HEK293 (cell line): Measurements from ENCODE around the gene ANKRD30A.

Source experiments
- CTCF ChIA-PET: fragments of 350-600 bp; formaldehyde crosslinking; extraction: SDS; loops from one replicate; lab custom pipeline; 2021; ENCODE audit warnings: antibody characterized with exemption; lab: Yijun Ruan, JAX
- POLR2A ChIA-PET: fragments of 300-600 bp; formaldehyde crosslinking; extraction: SDS; loops from one replicate; lab custom pipeline; 2020; ENCODE audit warnings: antibody characterized with exemption, inconsistent platforms; lab: Yijun Ruan, JAX
- H3K27ac ChIP-seq: fragments of 200-500 bp; sonication (Bioruptor generic); 2 replicates; pipeline ENCODE4 v1.5.1; 2014; ENCODE audit warnings: low read depth, low read length, control low read depth, inconsistent platforms; ENCODE audit errors: extremely low read depth
- H3K36me3 ChIP-seq, 2 experiments: fragments of 200-500 bp in 1 of 2; sonication (Bioruptor generic) in 1 of 2; 1 replicate in 1 of 2; 2 replicates in 1 of 2; pipeline ENCODE4 v1.5.1; 2014 to 2017; ENCODE audit warnings: inconsistent platforms in 2 of 2, low read length in 2 of 2; ENCODE audit not compliant: control insufficient read depth in 2 of 2, insufficient read depth in 1 of 2
- H3K4me1 ChIP-seq: fragments of 200-500 bp; sonication (Bioruptor generic); 2 replicates; pipeline ENCODE4 v1.5.1; 2014; ENCODE audit warnings: mild to moderate bottlenecking, low read length, inconsistent platforms; ENCODE audit not compliant: control insufficient read depth, insufficient read depth
- H3K4me3 ChIP-seq: 2 replicates; pipeline ENCODE4 v1.5.1; 2011; ENCODE audit warnings: low read depth, mild to moderate bottlenecking, control low read depth, low read length, moderate library complexity
- H3K9me3 ChIP-seq: fragments of 200-500 bp; sonication (Bioruptor generic); 2 replicates; pipeline ENCODE4 v1.5.1; 2014; ENCODE audit warnings: low read depth, low read length, inconsistent platforms; ENCODE audit not compliant: control insufficient read depth, insufficient read depth
- KLF10 ChIP-seq: fragments of 450-650 bp; IDR thresholded peaks from 2 replicates; pipeline ENCODE4 v1.5.1; 2018; ENCODE audit warnings: missing biosample characterization, mild to moderate bottlenecking, missing genetic modification characterization
- SETDB1 ChIP-seq: IDR thresholded peaks from one replicate; pipeline ENCODE4 v1.6.1; 2017; ENCODE audit warnings: mild to moderate bottlenecking, low read length, moderate library complexity, mixed read lengths; ENCODE audit not compliant: insufficient read length
- ZBTB8A ChIP-seq: fragments of 450-650 bp; formaldehyde crosslinking; IDR thresholded peaks from 2 replicates; pipeline ENCODE4 v1.5.1; 2016; ENCODE audit warnings: missing biosample characterization, missing genetic modification characterization
- ZNF112 ChIP-seq: fragments of 450-650 bp; formaldehyde crosslinking; IDR thresholded peaks from 2 replicates; pipeline ENCODE4 v1.5.0; 2017; ENCODE audit warnings: missing biosample characterization, missing genetic modification characterization
- ZNF114 ChIP-seq: fragments of 450-650 bp; formaldehyde crosslinking; IDR thresholded peaks from 2 replicates; pipeline ENCODE4 v1.5.0; 2017; ENCODE audit warnings: missing biosample characterization, missing genetic modification characterization
- ZNF16 ChIP-seq: fragments of 450-650 bp; formaldehyde crosslinking; IDR thresholded peaks from 2 replicates; pipeline ENCODE4 v1.5.1; 2016; ENCODE audit warnings: low read depth, missing biosample characterization, missing genetic modification characterization
- ZNF202 ChIP-seq: fragments of 450-650 bp; formaldehyde crosslinking; IDR thresholded peaks from 2 replicates; pipeline ENCODE4 v1.5.1; 2016; ENCODE audit warnings: missing biosample characterization, missing genetic modification characterization, borderline replicate concordance
- ZNF223 ChIP-seq: fragments of 450-650 bp; formaldehyde crosslinking; IDR thresholded peaks from 2 replicates; pipeline ENCODE4 v1.5.1; 2016; ENCODE audit warnings: missing biosample characterization, missing genetic modification characterization
- ZNF324 ChIP-seq: fragments of 450-650 bp; formaldehyde crosslinking; IDR thresholded peaks from 2 replicates; pipeline ENCODE4 v1.5.1; 2016; ENCODE audit warnings: missing biosample characterization, missing genetic modification characterization
- ZNF366 ChIP-seq: fragments of 450-650 bp; formaldehyde crosslinking; conservative IDR thresholded peaks from 2 replicates; pipeline ENCODE4 v1.5.1; 2016; ENCODE audit warnings: missing biosample characterization, missing genetic modification characterization
- ZNF394 ChIP-seq: fragments of 450-650 bp; formaldehyde crosslinking; IDR thresholded peaks from 2 replicates; pipeline ENCODE4 v1.5.1; 2016; ENCODE audit warnings: missing biosample characterization, missing genetic modification characterization, mild to moderate bottlenecking, moderate library complexity, borderline replicate concordance
- ZNF558 ChIP-seq: fragments of 450-650 bp; formaldehyde crosslinking; IDR thresholded peaks from 2 replicates; pipeline ENCODE4 v1.5.1; 2016; ENCODE audit warnings: missing biosample characterization, missing genetic modification characterization
- ZNF585B ChIP-seq: fragments of 450-650 bp; formaldehyde crosslinking; IDR thresholded peaks from 2 replicates; pipeline ENCODE4 v1.5.1; 2016; ENCODE audit warnings: missing biosample characterization, missing genetic modification characterization
- ZNF596 ChIP-seq: fragments of 450-650 bp; IDR thresholded peaks from 2 replicates; pipeline ENCODE4 v1.5.0; 2018; ENCODE audit warnings: missing biosample characterization, mild to moderate bottlenecking, missing genetic modification characterization, moderate library complexity
- ZNF664 ChIP-seq: fragments of 450-650 bp; formaldehyde crosslinking; IDR thresholded peaks from 2 replicates; pipeline ENCODE4 v1.5.1; 2016; ENCODE audit warnings: missing biosample characterization, missing genetic modification characterization
- ZNF707 ChIP-seq: fragments of 450-650 bp; formaldehyde crosslinking; IDR thresholded peaks from 2 replicates; pipeline ENCODE4 v1.5.1; 2016; ENCODE audit warnings: missing biosample characterization, missing genetic modification characterization
- ZNF76 ChIP-seq: fragments of 450-650 bp; formaldehyde crosslinking; IDR thresholded peaks from 2 replicates; pipeline ENCODE4; 2016; ENCODE audit warnings: low read depth, missing biosample characterization, missing genetic modification characterization, borderline replicate concordance
- TF ChIP-seq, protein P1 (sequence below): fragments of 450-650 bp; formaldehyde crosslinking; IDR thresholded peaks from 2 replicates; pipeline ENCODE4 v1.5.1; 2016; ENCODE audit warnings: missing biosample characterization, missing genetic modification characterization, borderline replicate concordance
- TF ChIP-seq, protein P2 (sequence below): fragments of 450-650 bp; formaldehyde crosslinking; IDR thresholded peaks from 2 replicates; pipeline ENCODE4 v1.5.1; 2017; ENCODE audit warnings: missing biosample characterization, missing genetic modification characterization
- TF ChIP-seq, protein P3 (sequence below): fragments of 450-650 bp; IDR thresholded peaks from 2 replicates; pipeline ENCODE4 v1.5.1; 2018; ENCODE audit warnings: missing biosample characterization, mild to moderate bottlenecking, missing genetic modification characterization
- TF ChIP-seq, protein P4 (sequence below): fragments of 450-650 bp; formaldehyde crosslinking; IDR thresholded peaks from 2 replicates; pipeline ENCODE4 v1.5.1; 2016; ENCODE audit warnings: missing biosample characterization, missing genetic modification characterization
- TF ChIP-seq, protein P5 (sequence below): fragments of 450-650 bp; formaldehyde crosslinking; IDR thresholded peaks from 2 replicates; pipeline ENCODE4 v1.5.1; 2016; ENCODE audit warnings: missing biosample characterization, missing genetic modification characterization
- TF ChIP-seq, protein P6 (sequence below): fragments of 450-650 bp; formaldehyde crosslinking; IDR thresholded peaks from 2 replicates; pipeline ENCODE4 v1.5.1; 2016; ENCODE audit warnings: missing biosample characterization, missing genetic modification characterization

The ANKRD30A gene

DNA sequence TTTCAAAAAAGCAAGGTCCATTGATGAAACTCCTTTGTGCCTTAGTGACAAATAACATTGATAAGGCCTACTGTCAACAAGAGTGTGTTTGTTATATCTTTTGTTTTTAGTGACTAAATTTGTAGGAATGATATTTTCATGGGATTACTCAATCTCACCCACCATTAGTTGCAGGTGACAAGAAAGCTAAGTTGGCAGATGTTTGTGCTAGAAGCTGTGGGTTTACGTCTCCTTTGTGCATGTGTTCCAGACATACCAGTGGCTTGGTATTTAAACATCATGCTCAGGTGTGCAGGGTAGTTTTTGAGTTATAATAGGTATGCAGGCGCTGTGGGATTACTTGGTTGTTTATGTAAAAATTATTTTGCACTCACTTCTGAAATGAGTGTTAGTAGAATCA is 178.6 kb downstream of the ANKRD30A start:
- Histone ChIP-seq H3K36me3 (no peaks in the 10 kb centered on the region), H3K27ac (no peak overlapping the region), H3K4me1 (no peaks in the 10 kb centered on the region), H3K9me3 (no peaks in the 10 kb centered on the region), H3K4me3 (no peak overlapping the region)
- POLR2A ChIA-PET: no interaction called here
- no peak for TF ChIP-seq ZNF223 (tag by site-specific recombination)
- no peak for TF ChIP-seq ZNF202 (tag by site-specific recombination)
- TF ChIP-seq ZNF324 (tag by site-specific recombination): no peak
- no peak for TF ChIP-seq ZBTB8A (tag by site-specific recombination)
- TF ChIP-seq, protein P1, sequence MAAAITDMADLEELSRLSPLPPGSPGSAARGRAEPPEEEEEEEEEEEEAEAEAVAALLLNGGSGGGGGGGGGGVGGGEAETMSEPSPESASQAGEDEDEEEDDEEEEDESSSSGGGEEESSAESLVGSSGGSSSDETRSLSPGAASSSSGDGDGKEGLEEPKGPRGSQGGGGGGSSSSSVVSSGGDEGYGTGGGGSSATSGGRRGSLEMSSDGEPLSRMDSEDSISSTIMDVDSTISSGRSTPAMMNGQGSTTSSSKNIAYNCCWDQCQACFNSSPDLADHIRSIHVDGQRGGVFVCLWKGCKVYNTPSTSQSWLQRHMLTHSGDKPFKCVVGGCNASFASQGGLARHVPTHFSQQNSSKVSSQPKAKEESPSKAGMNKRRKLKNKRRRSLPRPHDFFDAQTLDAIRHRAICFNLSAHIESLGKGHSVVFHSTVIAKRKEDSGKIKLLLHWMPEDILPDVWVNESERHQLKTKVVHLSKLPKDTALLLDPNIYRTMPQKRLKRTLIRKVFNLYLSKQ (tag by site-specific recombination): no peak
- TF ChIP-seq ZNF664 (tag by site-specific recombination): no peak
- no peak for TF ChIP-seq ZNF558 (tag by site-specific recombination)
- no peak for TF ChIP-seq ZNF114 (tag by site-specific recombination)
- TF ChIP-seq, protein P2, sequence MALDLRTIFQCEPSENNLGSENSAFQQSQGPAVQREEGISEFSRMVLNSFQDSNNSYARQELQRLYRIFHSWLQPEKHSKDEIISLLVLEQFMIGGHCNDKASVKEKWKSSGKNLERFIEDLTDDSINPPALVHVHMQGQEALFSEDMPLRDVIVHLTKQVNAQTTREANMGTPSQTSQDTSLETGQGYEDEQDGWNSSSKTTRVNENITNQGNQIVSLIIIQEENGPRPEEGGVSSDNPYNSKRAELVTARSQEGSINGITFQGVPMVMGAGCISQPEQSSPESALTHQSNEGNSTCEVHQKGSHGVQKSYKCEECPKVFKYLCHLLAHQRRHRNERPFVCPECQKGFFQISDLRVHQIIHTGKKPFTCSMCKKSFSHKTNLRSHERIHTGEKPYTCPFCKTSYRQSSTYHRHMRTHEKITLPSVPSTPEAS (tag by site-specific recombination): no peak
- CTCF ChIA-PET: interaction anchor here (0.5 kb wide), 1 partner anchor 415 kb away, joined by 3 read pairs; no protein-coding TSS in a partner anchor

DNA sequence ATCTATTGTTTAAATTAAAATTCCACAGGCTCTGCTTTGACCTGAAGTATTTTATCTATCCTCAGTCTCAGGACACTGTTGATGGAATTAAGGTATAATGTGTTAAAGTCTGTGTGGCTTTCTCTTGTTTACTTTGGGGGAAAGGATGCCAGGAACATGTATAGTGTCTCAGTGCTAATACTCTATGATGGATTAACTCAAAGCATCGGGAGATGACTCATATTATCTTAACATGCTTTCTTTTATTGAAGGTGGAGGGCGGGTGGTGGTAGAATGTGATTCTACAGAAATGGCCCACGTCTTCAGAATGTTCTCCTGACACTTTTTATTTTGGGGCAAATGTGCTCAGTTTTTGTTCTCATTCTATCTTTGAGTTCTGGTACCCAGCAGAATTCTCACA is 189.0 kb downstream of the ANKRD30A start:
- H3K27ac ChIP-seq: no peak overlapping the region
- CTCF ChIA-PET: no interaction called here
- no peaks in the 10 kb centered on the region for H3K9me3 ChIP-seq
- H3K4me1 ChIP-seq: no peaks in the 10 kb centered on the region
- no peak overlapping the region for H3K4me3 ChIP-seq
- no peaks in the 10 kb centered on the region for H3K36me3 ChIP-seq
- TF ChIP-seq ZNF558 (tag by site-specific recombination) (no peak), ZNF76 (no peak), ZNF585B (tag by site-specific recombination) (no peak)
- TF ChIP-seq, all 188 proteins: peak for 0
- POLR2A ChIA-PET: no interaction called here

DNA sequence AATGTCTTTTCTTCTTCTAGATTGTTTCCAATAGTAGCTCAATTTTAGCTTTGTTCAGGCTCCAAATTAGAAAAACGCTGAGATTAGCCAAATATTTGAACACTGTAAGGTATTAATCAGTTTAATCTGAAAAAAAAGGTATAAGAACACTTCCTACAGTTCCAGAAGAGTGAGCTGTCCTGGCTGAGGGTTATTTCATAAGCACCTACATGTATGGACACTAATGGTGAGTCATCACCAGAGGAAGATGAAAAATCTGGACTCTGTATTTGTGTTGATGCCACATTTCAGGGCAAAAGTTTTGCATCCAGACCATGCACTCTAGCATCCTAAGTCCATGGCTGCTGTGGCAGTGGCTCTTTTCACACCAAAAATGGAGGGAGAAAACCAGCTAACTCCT is 189.5 kb downstream of the ANKRD30A start:
- ChIA-PET POLR2A (no interaction called here), CTCF (no interaction called here)
- Histone ChIP-seq H3K36me3 (no peaks in the 10 kb centered on the region), H3K4me3 (no peak overlapping the region), H3K4me1 (no peaks in the 10 kb centered on the region), H3K9me3 (no peaks in the 10 kb centered on the region), H3K27ac (no peak overlapping the region)
- no peak for TF ChIP-seq ZNF366 (tag by site-specific recombination)
- TF ChIP-seq SETDB1: no peak
- TF ChIP-seq KLF10: no peak
- TF ChIP-seq, protein P3, sequence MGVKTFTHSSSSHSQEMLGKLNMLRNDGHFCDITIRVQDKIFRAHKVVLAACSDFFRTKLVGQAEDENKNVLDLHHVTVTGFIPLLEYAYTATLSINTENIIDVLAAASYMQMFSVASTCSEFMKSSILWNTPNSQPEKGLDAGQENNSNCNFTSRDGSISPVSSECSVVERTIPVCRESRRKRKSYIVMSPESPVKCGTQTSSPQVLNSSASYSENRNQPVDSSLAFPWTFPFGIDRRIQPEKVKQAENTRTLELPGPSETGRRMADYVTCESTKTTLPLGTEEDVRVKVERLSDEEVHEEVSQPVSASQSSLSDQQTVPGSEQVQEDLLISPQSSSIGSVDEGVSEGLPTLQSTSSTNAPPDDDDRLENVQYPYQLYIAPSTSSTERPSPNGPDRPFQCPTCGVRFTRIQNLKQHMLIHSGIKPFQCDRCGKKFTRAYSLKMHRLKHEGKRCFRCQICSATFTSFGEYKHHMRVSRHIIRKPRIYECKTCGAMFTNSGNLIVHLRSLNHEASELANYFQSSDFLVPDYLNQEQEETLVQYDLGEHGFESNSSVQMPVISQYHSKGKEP (tag by site-specific recombination): no peak
- TF ChIP-seq, protein P4, sequence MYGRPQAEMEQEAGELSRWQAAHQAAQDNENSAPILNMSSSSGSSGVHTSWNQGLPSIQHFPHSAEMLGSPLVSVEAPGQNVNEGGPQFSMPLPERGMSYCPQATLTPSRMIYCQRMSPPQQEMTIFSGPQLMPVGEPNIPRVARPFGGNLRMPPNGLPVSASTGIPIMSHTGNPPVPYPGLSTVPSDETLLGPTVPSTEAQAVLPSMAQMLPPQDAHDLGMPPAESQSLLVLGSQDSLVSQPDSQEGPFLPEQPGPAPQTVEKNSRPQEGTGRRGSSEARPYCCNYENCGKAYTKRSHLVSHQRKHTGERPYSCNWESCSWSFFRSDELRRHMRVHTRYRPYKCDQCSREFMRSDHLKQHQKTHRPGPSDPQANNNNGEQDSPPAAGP (tag by site-specific recombination): no peak
- no peak for TF ChIP-seq ZNF596
- no peak for TF ChIP-seq ZNF394 (tag by site-specific recombination)
- TF ChIP-seq, protein P5, sequence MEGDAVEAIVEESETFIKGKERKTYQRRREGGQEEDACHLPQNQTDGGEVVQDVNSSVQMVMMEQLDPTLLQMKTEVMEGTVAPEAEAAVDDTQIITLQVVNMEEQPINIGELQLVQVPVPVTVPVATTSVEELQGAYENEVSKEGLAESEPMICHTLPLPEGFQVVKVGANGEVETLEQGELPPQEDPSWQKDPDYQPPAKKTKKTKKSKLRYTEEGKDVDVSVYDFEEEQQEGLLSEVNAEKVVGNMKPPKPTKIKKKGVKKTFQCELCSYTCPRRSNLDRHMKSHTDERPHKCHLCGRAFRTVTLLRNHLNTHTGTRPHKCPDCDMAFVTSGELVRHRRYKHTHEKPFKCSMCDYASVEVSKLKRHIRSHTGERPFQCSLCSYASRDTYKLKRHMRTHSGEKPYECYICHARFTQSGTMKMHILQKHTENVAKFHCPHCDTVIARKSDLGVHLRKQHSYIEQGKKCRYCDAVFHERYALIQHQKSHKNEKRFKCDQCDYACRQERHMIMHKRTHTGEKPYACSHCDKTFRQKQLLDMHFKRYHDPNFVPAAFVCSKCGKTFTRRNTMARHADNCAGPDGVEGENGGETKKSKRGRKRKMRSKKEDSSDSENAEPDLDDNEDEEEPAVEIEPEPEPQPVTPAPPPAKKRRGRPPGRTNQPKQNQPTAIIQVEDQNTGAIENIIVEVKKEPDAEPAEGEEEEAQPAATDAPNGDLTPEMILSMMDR (tag by site-specific recombination): no peak
- TF ChIP-seq, protein P6, sequence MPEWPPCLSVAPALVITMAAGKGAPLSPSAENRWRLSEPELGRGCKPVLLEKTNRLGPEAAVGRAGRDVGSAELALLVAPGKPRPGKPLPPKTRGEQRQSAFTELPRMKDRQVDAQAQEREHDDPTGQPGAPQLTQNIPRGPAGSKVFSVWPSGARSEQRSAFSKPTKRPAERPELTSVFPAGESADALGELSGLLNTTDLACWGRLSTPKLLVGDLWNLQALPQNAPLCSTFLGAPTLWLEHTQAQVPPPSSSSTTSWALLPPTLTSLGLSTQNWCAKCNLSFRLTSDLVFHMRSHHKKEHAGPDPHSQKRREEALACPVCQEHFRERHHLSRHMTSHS: no peak
- no peak for TF ChIP-seq ZNF707 (tag by site-specific recombination)
- no peak for TF ChIP-seq ZNF16 (tag by site-specific recombination)
- no peak for TF ChIP-seq ZNF585B (tag by site-specific recombination)
- no peak for TF ChIP-seq ZNF112
